NB4 (cell line): Measurements from ENCODE around the gene TRAPPC2L.

Experiments
- MYC ChIP-seq: IDR thresholded peaks from 2 replicates; pipeline ENCODE4 v1.6.1; 2011; ENCODE audit warnings: low read depth, low read length
- POLR2A ChIP-seq: IDR thresholded peaks from 2 replicates; pipeline ENCODE4 v1.6.1; 2011; ENCODE audit warnings: mild to moderate bottlenecking; ENCODE audit not compliant: insufficient read length; ENCODE audit errors: extremely low read depth
- TF ChIP-seq, protein P1 (sequence below): IDR thresholded peaks from one replicate; pipeline ENCODE4 v1.5.1; 2012; ENCODE audit warnings: low read depth, low read length

DNA sequence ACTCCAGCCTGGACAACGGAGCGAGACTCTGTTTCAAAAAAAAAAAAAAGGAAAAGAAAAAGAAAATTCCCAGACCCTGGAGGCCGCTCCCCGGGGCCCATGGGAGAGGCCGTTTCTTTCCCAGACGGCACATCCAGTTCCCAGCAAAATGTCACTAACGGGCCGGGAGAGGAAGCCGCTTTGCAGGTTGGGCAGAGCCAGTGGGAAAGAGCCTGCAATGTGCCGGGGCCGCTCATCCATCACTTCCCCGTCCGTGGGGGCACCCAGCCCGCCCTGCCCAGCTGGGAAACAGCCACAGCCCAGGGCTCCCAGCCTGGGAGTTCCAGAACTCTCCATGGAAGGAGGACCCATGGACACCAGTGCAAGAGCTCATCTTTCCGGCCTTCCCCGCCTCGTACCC lies 51.4 kb downstream of the TRAPPC2L start:
- TF ChIP-seq, protein P1, sequence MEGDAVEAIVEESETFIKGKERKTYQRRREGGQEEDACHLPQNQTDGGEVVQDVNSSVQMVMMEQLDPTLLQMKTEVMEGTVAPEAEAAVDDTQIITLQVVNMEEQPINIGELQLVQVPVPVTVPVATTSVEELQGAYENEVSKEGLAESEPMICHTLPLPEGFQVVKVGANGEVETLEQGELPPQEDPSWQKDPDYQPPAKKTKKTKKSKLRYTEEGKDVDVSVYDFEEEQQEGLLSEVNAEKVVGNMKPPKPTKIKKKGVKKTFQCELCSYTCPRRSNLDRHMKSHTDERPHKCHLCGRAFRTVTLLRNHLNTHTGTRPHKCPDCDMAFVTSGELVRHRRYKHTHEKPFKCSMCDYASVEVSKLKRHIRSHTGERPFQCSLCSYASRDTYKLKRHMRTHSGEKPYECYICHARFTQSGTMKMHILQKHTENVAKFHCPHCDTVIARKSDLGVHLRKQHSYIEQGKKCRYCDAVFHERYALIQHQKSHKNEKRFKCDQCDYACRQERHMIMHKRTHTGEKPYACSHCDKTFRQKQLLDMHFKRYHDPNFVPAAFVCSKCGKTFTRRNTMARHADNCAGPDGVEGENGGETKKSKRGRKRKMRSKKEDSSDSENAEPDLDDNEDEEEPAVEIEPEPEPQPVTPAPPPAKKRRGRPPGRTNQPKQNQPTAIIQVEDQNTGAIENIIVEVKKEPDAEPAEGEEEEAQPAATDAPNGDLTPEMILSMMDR, result no peak
- TF ChIP-seq MYC (no peak), POLR2A (no peak)
